GM19328 (cell line): ENCODE results near the gene THUMPD1.
A peak's percentile ranks its signal among the peaks of the same experiment; 100 is the strongest.
"Not testable (repeated sequence)": the region's sequence is repeated elsewhere in the genome, so short reads cannot be mapped to it uniquely, and the experiment has no call there.

Experiments used
- ATAC-seq: cut with Tn5 transposase; IDR thresholded peaks from one replicate; pipeline ENCODE4 v1.9.1; 2021; ENCODE audit warnings: mild to moderate bottlenecking, moderate library complexity; ENCODE audit not compliant: unreplicated experiment

The THUMPD1 gene

DNA sequence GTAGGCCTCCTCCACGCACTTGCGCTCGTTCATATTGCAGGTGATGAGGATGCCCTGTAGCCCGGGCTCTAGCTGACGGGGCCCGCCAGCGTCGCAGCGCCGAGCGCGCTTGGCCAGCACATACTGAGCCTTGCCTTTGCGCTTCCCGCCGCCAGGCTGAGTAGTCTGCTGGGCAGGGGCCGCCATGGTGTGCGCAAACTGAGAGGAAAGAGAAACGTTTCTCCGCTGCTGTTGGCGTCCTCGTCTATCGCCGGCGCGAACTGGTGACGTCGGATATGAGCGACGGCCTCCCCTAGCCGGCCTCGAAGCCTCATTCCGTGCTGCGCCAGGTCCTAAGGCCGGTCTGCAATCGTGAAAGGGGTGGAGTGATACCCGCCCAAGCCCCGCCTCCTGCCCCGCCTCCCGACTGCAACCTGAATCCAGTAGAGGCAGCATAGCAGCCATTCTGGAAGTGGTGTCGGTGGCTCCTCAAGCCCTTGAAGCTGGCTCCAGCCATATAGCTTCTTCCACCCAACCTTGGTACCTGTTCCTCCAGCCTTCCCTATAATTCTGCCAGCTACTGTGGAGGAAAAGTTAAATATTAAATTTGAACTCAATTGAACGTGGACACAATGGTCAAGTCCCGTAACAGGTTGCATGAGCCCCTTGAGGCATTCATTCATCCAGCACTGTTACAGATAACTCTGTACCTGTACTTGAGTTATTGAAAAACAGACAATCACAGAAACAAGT lies at the start of gene THUMPD1:
Gene THUMPD1, minus strand, starts transcription at position 265 of the 732 bp plus-strand sequence. Its CDS starts 79 bp downstream, at position 186.
- peak; percentile 81 for ATAC-seq

GRCh38 chr16:20789130-20789529 lies 47.5 kb upstream of the THUMPD1 start:
- ATAC-seq, result no peak

DNA sequence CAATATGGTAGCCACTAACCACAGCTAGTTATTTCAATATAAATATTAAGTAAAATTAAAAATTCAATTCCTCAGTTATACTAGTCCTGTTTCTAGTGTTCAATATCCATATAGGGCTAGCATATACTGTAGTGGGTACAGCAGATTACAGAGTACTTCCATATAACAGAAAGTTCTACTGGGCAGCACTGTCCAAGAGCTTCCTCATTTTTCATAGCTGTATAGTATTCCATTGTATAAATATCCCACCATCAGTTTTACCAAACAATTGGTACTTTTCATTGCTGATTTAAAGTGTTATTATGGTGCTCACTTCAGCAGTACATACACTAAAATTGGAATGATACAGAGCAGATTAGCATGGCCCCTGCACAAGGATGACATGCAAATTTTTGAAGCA lies 42.6 kb upstream of the THUMPD1 start:
- no peak for ATAC-seq

- ATAC-seq, result no peak
These were observed 40.9 kb upstream of the THUMPD1 start for GRCh38 chr16:20782470-20782869.

- no peak for ATAC-seq
These were observed 40.1 kb upstream of the THUMPD1 start for GRCh38 chr16:20781697-20782096.

DNA sequence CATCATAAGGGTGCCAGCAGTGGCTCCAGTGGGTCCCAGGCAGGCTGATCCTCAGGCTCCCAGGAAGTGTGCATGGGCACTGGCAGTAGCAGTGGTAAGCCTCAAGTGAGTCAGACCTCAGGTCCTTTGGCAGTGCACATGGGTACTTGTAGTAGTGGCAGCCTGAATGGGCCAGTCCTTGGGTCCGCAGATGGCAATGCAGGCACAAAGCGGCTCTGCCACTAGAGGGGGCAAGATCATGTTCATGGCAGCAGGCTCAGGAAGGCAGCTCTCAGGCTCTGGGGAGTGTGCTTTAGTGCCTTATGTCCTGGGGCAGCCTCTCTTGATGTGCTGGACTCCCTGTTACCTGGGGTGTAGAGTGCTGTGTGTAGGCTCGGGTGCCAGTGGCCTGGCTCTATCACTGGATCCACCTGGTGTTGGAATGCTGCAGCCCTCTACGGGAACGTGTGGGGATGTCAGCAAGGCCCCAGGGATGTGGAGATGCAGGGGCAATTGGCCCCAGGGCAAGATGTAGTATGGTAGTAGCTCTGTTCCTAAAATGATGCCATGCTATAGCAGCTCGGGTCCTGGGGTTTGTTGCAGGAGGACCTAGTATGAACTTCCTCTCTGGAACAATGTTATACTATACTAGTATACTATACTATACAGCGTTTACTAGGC lies 33.2 kb upstream of the THUMPD1 start:
- ATAC-seq, result no peak

DNA sequence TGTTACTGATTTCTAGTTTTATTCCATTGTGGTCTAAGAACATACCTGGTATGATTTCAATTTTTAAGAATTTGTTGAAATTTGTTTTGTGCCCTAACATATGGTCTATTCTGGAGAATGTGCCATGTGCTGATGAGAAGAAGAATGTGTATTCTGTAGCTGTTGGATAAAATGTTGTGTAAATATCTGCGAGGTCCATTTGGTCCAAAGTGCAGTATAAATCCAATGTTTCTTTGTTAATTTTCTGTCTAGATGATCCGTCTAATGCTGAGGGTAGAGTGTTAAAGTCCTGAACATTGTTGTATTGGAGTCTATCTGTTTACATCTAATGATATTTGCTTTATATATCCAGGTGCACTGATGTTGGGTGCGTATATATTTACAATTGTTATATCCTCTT lies 32.1 kb upstream of the THUMPD1 start:
- ATAC-seq, result no peak

GRCh38 chr16:20768818-20769217 lies 27.2 kb upstream of the THUMPD1 start:
- no peak for ATAC-seq

DNA sequence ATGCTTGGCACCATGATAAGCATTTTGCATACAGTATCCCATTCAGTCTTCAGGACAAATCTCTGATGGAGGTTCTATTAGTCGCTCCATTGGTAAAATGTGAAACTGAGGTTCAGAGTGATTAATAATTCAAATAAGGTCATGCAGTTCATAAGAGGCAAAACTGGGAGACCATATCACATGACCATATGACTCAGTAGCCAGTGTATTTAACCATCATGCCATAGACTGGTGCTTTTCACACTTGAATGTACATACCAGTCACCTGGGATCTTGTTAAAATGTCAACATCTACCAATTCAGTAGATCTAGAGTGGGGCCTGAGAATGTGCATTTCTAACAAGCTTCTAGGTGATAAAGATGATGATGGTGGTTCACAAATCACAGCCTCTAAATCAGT lies 26.5 kb upstream of the THUMPD1 start:
- no peak for ATAC-seq

DNA sequence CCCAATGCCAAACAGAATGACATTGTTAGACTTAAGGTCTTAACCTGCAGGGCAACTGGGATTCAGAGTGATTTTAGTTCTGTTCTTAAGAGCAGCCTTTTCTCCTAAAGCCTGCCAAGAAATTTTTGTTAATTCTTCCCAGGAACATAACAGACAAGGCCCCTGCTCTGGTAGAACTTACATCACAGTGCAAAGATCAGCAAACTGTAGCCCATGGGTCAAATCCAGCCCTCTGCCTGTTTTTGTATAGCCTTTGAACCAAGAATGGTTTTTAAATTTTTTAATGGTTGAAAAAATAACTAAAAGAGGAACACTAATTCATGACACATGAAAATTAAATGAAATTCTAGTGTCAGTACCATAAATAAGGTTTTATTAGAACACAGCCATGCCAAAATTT lies 26.0 kb upstream of the THUMPD1 start:
- no peak for ATAC-seq

GRCh38 chr16:20766294-20766693 lies 24.7 kb upstream of the THUMPD1 start:
- ATAC-seq, result no peak

DNA sequence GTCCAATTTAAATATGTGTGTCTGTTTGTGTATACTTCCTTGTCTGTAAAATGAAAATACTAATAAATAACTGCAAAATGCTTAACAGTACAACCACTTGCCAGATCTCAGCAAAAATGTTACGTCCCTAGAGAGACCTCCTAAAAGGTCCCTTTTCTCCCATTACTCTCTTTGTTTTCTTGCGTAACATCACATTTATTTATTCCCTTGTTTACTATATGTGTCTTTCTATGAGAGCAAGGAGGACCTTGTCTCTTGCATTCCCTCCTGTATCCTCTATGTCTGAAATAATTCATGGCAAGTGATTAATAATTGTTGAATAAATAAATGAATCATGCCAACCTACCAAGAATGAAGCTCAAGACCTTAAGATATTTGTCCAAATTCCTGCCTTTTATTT lies 24.1 kb upstream of the THUMPD1 start:
- no peak for ATAC-seq

GRCh38 chr16:20764448-20764847 lies 22.8 kb upstream of the THUMPD1 start:
- ATAC-seq, result not testable (repeated sequence)

DNA sequence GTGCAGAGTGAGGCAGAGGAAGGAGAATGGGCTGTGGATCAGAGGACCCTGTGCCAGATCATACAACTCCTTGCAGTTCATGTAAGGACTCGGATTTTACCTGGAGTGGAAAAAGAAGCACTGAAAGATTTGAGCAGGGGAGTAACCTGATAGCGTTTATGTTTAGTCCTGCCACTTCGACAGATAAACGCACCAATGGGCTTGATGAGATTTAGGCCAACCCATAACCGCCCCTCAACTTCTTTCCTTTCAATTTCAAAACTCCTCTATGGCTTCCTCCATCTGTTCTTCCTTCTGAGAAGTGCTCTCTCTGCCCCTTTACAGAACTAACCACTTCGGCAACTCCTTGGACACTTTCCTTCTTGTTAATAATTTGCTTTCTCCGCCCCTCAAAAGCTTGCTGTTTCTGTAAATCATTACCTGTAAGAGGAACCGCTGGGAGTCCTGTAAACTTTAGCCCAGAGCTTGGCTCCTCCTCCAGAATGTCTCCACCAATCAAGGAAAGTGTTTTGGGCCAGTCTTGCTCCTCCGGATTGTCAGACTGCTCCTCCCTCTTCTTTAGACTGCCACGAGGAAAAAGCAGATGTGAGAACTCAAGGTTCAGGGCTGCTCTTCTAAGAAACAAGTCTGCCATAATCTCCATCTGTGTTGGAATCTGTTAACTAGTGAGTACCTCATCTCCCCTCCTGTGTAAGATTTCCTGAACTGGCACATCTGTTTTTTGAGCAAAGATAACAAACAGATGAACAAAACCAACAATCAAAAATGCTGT lies 22.0 kb upstream of the THUMPD1 start, which contains the start of gene ACSM3:
Gene ACSM3, plus strand, starts transcription at position 554 of the 772 bp plus-strand sequence. CDS start 6,021 bp downstream, outside the sequence.
- peak; percentile 99 for ATAC-seq

GRCh38 chr16:20762404-20763123 lies 20.9 kb upstream of the THUMPD1 start:
- ATAC-seq, result no peak

GRCh38 chr16:20761175-20761574 lies 19.6 kb upstream of the THUMPD1 start:
- ATAC-seq, result no peak

DNA sequence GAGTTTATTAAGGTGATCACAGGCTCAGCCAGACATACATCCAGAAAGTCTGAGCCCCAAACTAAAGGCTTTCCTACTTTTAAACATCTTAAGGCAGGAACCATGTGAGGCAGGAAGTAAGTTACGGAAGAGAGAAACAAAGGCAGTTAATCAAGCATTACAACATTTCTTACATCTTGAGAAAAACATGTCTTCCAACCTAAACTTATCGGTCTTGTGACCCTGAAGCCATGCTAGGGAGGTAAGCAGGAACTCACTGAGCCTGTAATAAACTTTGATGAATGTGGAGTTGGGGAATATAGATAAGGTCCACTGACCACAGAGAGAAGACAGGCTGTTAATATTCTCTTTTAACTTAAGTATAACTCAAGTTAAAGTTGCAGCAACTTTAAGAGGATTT lies 18.7 kb upstream of the THUMPD1 start:
- no peak for ATAC-seq

DNA sequence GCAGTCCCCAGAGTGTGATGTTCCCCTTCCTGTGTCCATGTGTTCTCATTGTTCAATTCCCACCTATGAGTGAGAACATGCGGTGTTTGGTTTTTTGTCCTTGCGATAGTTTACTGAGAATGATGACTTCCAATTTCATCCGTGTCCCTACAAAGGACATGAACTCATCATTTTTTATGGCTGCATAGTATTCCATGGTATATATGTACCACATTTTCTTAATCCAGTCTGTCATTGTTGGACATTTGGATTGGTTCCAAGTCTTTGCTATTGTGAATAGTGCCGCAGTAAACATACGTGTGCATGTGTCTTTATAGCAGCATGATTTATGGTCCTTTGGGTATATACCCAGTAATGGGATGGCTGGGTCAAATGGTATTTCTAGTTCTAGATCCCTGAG lies 14.2 kb upstream of the THUMPD1 start:
- not testable (repeated sequence) for ATAC-seq

- no peak for ATAC-seq
These were observed 13.6 kb upstream of the THUMPD1 start for GRCh38 chr16:20755238-20755637.

- ATAC-seq, result no peak
These were observed 12.1 kb upstream of the THUMPD1 start for GRCh38 chr16:20753727-20754126.

- ATAC-seq, result no peak
These were observed 8.9 kb upstream of the THUMPD1 start for GRCh38 chr16:20750558-20750957.
